HepG2 (cell line): ENCODE results near the gene GSDMA. TPM values are rescaled to one million over a fixed set of nuclear protein-coding genes. Genes with fewer than 3 reads are reported as not detected.

Source experiments
- ATF7 ChIP-seq, 2 experiments: fragments of 450-650 bp in 1 of 2; sonication (generic) in 1 of 2; formaldehyde crosslinking in 1 of 2; IDR thresholded peaks; 2 replicates each; pipeline versions ENCODE4 v1.4.0 to v1.6.1; 2016 to 2020; ENCODE audit warnings: antibody characterized with exemption in 1 of 2, mild to moderate bottlenecking in 1 of 2, missing genetic modification reagents in 1 of 2
- ETV6 ChIP-seq: sonication (generic); formaldehyde crosslinking; conservative IDR thresholded peaks from 2 replicates; pipeline ENCODE4 v1.4.0; 2020; ENCODE audit warnings: missing genetic modification reagents
- FOXK1 ChIP-seq: sonication (generic); formaldehyde crosslinking; IDR thresholded peaks from 2 replicates; pipeline ENCODE4 v1.4.0; 2020; ENCODE audit warnings: low read depth, missing genetic modification reagents, borderline replicate concordance
- KDM4B ChIP-seq: sonication (generic); formaldehyde crosslinking; IDR thresholded peaks from 2 replicates; pipeline ENCODE4 v1.4.0; 2020; ENCODE audit warnings: missing genetic modification reagents
- MLXIP ChIP-seq: sonication (generic); formaldehyde crosslinking; IDR thresholded peaks from 2 replicates; pipeline ENCODE4 v1.9.0; 2021; ENCODE audit warnings: missing genetic modification reagents, borderline replicate concordance
- NKX3-1 ChIP-seq: sonication (generic); formaldehyde crosslinking; IDR thresholded peaks from 2 replicates; pipeline ENCODE4 v1.5.0; 2020; ENCODE audit warnings: missing genetic modification reagents
- POLR2AphosphoS5 ChIP-seq: IDR thresholded peaks from 2 replicates; pipeline ENCODE4 v1.6.1; 2012; ENCODE audit warnings: low read depth, low read length
- ZFP37 ChIP-seq: sonication (generic); formaldehyde crosslinking; IDR thresholded peaks from 2 replicates; pipeline ENCODE4 v1.4.0; 2020; ENCODE audit warnings: missing genetic modification reagents, borderline replicate concordance
- ZFP82 ChIP-seq: sonication (generic); formaldehyde crosslinking; IDR thresholded peaks from 2 replicates; pipeline ENCODE4 v1.5.1; 2020; ENCODE audit warnings: mild to moderate bottlenecking, missing genetic modification reagents, borderline replicate concordance
- ZKSCAN5 ChIP-seq: sonication (generic); formaldehyde crosslinking; IDR thresholded peaks from 2 replicates; pipeline ENCODE4 v1.5.1; 2020; ENCODE audit warnings: mild to moderate bottlenecking, missing genetic modification reagents
- ZNF121 ChIP-seq: sonication (generic); formaldehyde crosslinking; IDR thresholded peaks from 2 replicates; pipeline ENCODE4 v1.5.0; 2020; ENCODE audit warnings: mild to moderate bottlenecking, missing genetic modification reagents
- ZNF292 ChIP-seq: sonication (generic); formaldehyde crosslinking; IDR thresholded peaks from 2 replicates; pipeline ENCODE4 v1.8.1; 2022; ENCODE audit warnings: mild to moderate bottlenecking, low read depth, missing genetic modification reagents, borderline replicate concordance
- ZNF503 ChIP-seq: sonication (generic); formaldehyde crosslinking; IDR thresholded peaks from 2 replicates; pipeline ENCODE4 v1.4.0; 2020; ENCODE audit warnings: missing genetic modification reagents
- ZNF720 ChIP-seq: sonication (generic); formaldehyde crosslinking; IDR thresholded peaks from 2 replicates; pipeline ENCODE4 v1.4.0; 2020; ENCODE audit warnings: missing genetic modification reagents
- ZNF891 ChIP-seq: sonication (generic); formaldehyde crosslinking; IDR thresholded peaks from 2 replicates; pipeline ENCODE4 v1.5.0; 2020; ENCODE audit warnings: mild to moderate bottlenecking, missing genetic modification reagents
- polyA plus RNA-seq, 8 experiments: library from polyadenylated mRNA; depleted of rRNA in 3 of 8; stranded (reverse) in 7 of 8; unstranded in 1 of 8; fragments of >200 nt; fragmentation: Illumina TruSeq in 4 of 8; extraction: Trizol in 4 of 8; gene quantifications; 2 replicates each; pipeline versions ENCODE4 v1.2.1 to v1.2.3, GENCODE V29; 2011 to 2016; ENCODE audit warnings: low read depth in 4 of 8, missing spikeins in 1 of 8, mixed read lengths in 1 of 8; ENCODE audit not compliant: insufficient read depth in 1 of 8
- total RNA-seq, 5 experiments: library from RNA; depleted of rRNA; stranded (reverse); fragments of >200 nt; fragmentation: Illumina TruSeq; extraction: Trizol; gene quantifications; 2 replicates each; pipeline ENCODE4 v1.2.3, GENCODE V29; 2016; ENCODE audit warnings: low read depth in 1 of 5
- TF ChIP-seq, protein P1 (sequence below): sonication (generic); formaldehyde crosslinking; IDR thresholded peaks from 2 replicates; pipeline ENCODE4 v1.5.0; 2020; ENCODE audit warnings: mild to moderate bottlenecking, missing genetic modification reagents, moderate library complexity
- TF ChIP-seq, protein P2 (sequence below): sonication (generic); formaldehyde crosslinking; IDR thresholded peaks from 2 replicates; pipeline ENCODE4 v1.4.0; 2020; ENCODE audit warnings: missing genetic modification reagents, borderline replicate concordance

GSDMA gene
- total and polyA plus RNA-seq, 2 of the 13 experiments (the other 11 are each of a cell fraction or from before 2014, with no cell fraction given), result not detected

- TF ChIP-seq ETV6 (CRISPR knock-in tag) (no peak), ZNF292 (no peak), KDM4B (CRISPR knock-in tag) (no peak), FOXK1 (CRISPR knock-in tag) (no peak), NKX3-1 (CRISPR knock-in tag) (no peak), POLR2AphosphoS5 (peak; percentile 55), MLXIP (CRISPR knock-in tag) (no peak), ATF7 (IDR thresholded peaks at IDR 0.05) (no peak), ATF7 (CRISPR knock-in tag; IDR thresholded peaks at IDR 0.05) (no peak), ZKSCAN5 (CRISPR knock-in tag) (no peak), ZNF891 (CRISPR knock-in tag) (peak; percentile 84; the same call in 1 of the 2 replicates), ZFP82 (peak; percentile 66; the same call in 1 of the 2 replicates), ZNF121 (no peak), ZNF503 (CRISPR knock-in tag) (no peak), ZFP37 (CRISPR knock-in tag) (0 out of 2 replicates have a peak, but pooled peaks have one; percentile 26), ZNF720 (CRISPR knock-in tag) (no peak)
- TF ChIP-seq, protein P1, sequence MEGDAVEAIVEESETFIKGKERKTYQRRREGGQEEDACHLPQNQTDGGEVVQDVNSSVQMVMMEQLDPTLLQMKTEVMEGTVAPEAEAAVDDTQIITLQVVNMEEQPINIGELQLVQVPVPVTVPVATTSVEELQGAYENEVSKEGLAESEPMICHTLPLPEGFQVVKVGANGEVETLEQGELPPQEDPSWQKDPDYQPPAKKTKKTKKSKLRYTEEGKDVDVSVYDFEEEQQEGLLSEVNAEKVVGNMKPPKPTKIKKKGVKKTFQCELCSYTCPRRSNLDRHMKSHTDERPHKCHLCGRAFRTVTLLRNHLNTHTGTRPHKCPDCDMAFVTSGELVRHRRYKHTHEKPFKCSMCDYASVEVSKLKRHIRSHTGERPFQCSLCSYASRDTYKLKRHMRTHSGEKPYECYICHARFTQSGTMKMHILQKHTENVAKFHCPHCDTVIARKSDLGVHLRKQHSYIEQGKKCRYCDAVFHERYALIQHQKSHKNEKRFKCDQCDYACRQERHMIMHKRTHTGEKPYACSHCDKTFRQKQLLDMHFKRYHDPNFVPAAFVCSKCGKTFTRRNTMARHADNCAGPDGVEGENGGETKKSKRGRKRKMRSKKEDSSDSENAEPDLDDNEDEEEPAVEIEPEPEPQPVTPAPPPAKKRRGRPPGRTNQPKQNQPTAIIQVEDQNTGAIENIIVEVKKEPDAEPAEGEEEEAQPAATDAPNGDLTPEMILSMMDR (CRISPR knock-in tag), result no peak
- TF ChIP-seq, protein P2, sequence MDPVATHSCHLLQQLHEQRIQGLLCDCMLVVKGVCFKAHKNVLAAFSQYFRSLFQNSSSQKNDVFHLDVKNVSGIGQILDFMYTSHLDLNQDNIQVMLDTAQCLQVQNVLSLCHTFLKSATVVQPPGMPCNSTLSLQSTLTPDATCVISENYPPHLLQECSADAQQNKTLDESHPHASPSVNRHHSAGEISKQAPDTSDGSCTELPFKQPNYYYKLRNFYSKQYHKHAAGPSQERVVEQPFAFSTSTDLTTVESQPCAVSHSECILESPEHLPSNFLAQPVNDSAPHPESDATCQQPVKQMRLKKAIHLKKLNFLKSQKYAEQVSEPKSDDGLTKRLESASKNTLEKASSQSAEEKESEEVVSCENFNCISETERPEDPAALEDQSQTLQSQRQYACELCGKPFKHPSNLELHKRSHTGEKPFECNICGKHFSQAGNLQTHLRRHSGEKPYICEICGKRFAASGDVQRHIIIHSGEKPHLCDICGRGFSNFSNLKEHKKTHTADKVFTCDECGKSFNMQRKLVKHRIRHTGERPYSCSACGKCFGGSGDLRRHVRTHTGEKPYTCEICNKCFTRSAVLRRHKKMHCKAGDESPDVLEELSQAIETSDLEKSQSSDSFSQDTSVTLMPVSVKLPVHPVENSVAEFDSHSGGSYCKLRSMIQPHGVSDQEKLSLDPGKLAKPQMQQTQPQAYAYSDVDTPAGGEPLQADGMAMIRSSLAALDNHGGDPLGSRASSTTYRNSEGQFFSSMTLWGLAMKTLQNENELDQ (CRISPR knock-in tag), result no peak
Observed at GRCh38 chr17:39920218-39921210, 42.3 kb upstream of the GSDMA start (continued).
